A172 (cell line): ENCODE measurements around the gene COMMD9. TPM values are rescaled to one million over a fixed set of nuclear protein-coding genes. Genes with fewer than 3 reads are reported as not detected.

Experiments used
- DNase-seq: peaks from one replicate; pipeline ENCODE4 v3.0.0-alpha.2; 2015; ENCODE audit warnings: low spot score
- total RNA-seq: library from RNA; depleted of rRNA; stranded (reverse); fragments of >200 nt; shearing (Covaris generic); gene quantifications from 2 replicates; pipeline ENCODE4 v1.2.3, GENCODE V29; 2014

Gene COMMD9
- total RNA-seq, 1 experiment from 2014 or later = 121 TPM

DNA sequence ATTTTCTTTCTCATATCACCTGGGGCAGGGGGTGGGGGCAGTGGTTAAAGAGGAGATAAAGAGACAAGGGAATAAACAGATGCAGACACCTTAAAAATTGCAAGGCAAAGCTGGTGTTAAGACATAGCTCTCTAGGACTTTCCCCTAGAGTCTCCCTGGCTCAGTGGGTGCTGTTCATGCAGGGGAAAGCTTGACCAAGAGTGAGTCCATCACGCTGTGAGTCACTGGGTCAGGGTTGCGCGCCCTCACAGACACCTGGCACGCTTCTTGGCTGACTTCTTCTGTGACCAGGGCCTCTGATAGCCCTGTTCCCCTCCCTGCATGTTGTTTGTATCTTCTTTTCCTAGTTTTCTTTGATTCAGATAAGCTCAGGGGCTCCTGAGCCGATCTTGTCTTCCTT lies 31.9 kb downstream of the COMMD9 start:
- peak; percentile 53 for DNase-seq

DNA sequence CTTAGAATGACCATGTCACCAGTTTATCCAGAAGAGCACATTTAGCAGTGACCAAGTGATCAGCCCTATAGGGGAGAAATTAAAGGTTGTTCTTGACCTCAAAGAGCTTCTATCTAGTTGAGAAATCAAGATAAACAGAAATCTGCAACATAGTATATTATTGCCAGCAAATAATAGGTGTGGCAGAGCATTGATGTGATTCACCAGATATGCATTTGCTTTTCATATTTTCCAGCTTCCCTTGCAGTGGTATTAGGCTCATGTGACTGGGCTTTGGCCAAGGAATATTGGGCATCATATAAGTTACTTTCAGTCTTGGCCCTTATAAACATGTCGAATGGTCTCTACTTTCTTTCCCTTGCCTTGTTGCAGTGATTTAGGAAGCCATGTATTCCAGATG lies 34.5 kb downstream of the COMMD9 start:
- peak; percentile 39 for DNase-seq

DNA sequence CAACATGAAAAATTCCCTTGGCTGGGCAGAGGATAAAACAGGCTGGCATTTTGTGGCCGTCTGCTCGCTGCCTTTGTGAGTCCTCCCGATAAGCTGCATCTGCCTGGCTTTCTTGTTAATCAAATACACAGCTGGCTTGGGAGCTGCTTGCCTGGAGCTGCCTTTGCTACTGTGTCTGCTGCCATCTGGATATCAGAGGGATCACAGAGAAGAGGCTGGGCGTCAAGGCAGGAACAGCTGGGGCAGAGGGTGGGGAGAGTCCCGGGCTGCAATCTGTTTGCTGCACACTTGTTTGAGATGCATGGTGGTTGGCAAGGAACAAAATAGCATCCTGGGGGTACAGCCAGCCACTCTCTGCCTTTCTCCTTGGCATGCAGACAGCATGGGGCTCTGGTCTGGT lies 36.0 kb downstream of the COMMD9 start:
- no peak for DNase-seq

- no peak for DNase-seq
Measured at GRCh38 chr11:36251823-36252222, 37.4 kb downstream of the COMMD9 start.

GRCh38 chr11:36249246-36249645 lies 40.0 kb downstream of the COMMD9 start:
- DNase-seq = peak; percentile 48

DNA sequence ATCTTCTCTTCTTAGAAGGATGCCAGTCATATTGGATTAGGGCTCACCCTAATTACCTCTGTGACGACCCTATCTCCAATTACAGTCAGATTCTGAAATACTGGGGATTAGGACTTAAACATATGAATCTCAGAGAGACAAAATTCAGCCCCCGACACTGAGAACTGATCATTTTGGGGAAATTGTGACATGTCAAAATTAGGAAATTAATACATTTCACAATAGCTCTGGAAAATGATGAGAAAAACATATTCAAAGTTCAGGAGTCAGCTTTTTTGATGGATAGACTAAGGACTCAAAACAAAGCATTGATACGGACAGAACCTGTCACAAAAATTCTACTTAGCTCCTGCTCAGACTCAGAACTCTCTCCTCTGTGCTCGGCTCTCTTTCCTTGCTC lies 40.8 kb downstream of the COMMD9 start:
- DNase-seq = no peak

DNA sequence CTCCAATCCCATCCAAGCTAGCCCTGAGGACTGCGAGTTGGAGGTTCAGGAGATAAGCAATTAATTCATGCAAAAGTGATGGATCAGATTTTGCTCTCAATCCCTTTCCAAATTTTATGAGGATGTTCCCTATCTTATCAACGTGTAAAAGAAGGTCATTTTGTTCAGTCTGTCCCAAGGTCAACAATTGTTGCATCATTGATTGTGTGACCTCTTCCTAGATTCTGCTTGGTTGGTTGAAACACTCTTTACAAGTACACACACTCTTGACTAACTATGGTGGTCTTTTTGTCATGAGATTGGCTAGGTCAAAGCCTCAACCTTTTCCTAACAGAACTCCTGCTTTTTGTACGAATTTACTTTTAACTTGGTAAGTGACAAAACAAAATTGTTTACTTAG lies 41.7 kb downstream of the COMMD9 start:
- no peak for DNase-seq

DNA sequence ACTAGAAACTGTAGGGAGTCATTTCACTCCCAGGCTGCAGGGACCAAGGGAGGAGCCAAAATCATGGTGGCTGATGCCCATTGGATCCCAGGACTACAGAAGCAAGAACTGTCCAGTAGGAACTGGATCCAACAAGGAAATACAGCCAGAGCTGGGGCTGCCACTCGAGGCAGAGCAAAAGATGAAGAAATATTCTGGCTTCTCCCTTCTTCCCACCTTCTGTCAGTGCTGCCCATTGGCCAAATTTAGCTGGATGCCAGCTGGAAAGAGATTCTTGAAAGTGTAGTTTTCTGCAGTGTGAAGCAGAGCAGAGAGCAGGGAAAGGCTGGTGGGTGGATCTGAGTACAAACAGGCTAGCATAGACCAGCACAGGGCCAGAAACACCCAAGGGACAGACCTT lies 45.6 kb downstream of the COMMD9 start:
- DNase-seq = no peak

DNA sequence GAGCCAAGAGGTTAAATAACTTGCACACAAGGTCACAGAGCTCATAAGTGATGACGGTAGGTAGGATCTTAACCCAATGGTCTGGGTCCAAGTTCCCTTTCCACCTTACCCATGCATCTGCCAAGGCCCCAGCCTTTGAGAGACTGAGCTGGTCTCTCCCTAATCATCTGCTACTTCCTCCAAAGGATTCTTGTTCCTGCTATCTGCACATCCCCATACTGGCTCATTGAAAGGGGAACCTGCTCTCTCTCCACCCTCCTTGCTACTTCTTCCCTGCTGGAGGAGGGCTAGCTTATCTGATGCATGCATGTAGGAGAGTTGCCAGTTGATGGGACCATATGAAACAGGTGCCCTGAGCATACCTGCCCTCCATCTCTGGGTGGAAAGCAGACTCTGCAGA lies 47.7 kb downstream of the COMMD9 start:
- no peak for DNase-seq

GRCh38 chr11:36240801-36241200 lies 48.4 kb downstream of the COMMD9 start:
- DNase-seq = peak; percentile 31

DNA sequence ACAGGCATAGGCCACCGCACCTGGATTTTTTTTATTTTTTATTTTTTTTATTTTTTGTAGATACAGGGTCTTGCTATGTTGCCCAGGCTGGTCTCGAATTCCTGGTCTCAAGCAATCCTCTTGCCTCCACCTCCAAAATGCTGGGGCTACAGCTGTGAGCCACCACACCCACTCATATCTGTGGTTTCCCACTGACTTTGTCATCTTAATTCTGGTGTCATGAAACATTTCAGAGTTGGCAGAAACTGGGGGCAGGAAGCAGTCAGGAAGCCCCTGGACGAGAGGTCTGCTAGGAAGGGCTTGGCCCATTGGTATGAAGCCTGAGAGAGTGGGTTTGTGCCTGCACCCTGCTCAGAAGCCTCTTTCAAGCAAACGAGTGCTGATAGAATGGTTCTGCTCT lies 49.1 kb downstream of the COMMD9 start:
- DNase-seq = peak; percentile 27

GRCh38 chr11:36239636-36240035 lies 49.6 kb downstream of the COMMD9 start:
- DNase-seq = no peak

DNA sequence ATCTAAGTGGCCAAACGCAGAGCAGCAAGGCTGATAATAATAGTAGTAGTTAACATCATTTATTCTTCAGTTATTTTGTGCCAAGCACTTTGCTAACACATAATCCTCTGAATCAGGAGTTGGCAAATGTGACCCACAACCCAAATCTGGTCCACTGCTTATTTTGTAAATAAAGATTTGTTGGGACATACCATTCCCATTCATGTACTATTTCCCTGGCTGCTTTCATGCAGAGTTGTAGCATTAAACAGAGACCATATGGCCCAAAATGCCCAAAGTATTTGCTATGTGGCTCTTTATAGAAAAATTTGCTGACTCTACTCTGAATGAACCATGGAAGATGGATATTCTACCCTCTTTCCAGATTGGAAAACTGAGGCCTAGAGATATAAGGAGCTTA lies 50.3 kb downstream of the COMMD9 start:
- DNase-seq = no peak

GRCh38 chr11:36238036-36238631 lies 51.1 kb downstream of the COMMD9 start:
- no peak for DNase-seq

DNA sequence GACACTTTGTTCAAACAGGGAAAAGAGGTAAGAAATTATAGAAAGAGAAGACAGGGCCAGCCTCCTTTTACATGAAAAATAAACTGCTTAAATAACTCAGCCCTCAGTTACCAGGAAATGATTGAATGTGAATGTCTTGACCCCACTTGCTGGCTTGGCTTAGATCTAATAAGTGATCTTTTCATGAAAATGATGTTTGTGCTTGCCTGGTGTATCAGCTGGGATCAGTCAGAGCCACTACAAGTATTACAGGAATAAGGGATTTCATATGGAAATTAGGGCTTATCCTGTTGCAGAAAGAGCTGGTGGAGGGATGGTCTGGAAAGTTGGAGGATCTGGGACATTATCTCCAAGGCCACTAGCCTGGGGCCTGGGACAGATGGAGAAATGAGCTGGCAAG lies 51.8 kb downstream of the COMMD9 start:
- DNase-seq = no peak

DNA sequence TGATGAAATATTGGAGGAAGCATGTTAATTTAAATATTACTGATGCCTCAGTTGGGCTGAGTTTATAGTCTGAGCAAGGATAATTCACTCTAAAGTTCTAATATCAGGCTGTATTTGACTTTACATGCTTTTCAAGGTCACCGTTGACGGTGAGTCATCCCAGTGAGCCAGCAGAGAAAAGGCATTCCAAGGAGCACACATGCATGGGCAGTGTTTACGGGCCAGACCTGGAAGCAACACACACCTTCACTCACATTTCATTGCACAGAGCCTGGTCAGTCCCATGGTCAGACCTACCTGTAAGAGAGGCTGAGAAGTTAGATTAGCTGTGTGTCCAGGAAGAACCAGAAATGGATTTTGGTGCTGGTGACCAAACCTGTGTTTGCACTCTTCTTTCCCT lies 53.5 kb downstream of the COMMD9 start:
- DNase-seq = peak; percentile 14

DNA sequence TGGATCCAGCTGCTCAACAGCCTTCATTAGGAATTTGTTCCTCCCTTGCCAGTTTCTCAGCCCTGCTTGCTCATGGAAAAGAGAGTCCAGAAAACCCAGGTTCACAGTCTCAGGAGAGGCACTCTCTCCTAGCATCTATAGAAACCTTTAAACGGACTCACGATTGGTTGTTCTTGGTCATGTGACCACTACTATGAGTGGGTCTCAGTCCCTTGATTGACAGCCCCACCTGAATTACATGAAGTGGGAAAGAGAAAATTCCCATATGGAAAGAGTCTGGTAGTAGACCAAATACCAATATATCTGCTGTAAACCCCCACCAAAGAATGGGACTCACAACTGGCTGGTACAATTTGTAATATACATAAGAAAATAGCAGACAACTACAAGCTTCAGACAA lies 54.4 kb downstream of the COMMD9 start:
- DNase-seq = no peak

DNA sequence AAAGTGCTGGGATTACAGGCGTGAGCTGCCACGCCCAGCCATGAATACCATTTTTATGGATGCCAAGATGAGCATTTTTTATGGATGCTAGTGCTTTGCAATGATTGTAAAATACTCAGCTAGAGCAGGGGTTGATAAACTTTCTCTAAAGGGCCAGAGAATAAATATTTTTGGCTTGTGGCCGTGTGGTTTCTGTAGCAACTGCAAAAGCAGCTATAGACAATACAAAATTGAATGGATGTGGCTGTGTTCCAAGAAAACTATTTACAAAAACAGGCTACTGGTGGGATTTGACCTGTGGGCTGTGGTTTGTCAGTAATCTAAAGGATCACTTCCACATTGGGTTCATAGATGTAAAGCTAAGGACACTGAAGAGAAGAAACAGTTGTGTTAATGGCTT lies 56.0 kb downstream of the COMMD9 start:
- no peak for DNase-seq

DNA sequence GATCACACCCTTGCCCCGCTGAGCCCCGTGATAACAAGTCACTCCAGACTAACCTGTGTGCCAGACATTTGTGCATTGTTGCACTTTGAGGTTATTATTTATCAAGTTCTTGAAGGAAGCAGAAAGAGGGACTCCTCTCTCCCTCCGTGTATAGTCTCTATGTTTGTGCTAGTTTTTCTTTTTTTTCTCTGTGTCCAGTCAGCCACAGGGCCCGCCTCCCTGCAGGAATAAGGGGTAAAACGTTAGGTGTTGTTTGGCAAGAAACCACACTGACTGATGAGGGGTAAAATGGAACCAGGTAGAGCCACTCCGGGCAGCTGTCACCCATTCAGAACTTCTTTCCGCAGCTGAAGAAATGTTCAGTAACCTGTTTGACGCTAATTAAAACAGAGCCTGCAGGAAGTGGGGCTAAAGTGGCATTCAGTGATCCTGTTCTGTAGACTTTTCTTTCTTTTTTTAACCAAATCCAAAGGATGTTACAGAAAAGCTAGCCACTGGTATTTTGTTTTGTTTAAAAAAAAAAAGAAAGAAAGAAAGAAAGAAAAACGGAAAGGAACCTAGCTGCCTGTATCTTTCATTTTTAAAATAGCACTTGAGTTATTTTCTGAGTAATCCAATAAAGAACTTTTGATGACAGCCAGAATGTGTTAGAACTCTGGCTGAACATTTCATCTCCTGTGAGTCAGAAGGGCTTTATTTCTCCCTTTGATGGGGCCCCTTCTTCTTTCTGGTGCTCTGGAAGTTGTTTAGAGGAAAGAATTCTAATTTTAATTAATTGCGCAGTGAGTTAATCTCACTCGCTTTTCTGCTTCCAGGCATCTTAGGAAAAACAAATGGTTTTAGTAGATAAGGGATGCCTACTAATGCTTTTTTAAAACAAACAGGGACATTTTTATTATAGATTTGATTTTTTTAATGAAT lies 58.2 kb downstream of the COMMD9 start:
- peak; percentile 83 for DNase-seq

DNA sequence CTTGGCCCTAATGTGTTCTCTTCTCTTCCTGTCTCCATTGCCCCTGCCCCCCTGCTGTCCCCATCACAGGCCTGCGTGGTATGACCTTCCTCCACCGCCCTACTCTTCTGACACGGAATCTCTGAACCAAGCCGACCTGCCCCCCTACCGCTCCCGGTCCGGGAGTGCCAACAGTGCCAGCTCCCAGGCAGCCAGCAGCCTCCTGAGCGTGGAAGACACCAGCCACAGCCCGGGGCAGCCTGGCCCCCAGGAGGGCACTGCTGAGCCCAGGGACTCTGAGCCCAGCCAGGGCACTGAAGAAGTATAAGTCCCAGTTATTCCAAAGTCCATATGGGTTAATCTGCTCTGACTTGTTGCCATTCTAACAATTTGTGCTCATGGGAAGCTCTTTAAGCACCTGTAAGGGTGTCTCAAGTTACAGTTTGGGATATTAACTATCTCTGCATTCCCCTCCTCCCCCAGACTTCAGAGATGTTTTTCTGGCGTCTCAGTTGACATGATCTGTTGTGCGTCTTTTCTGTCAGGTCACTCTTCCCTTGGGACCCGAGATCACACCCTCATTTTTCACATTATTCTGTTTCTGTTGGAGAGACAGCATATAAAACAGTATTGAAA lies 60.0 kb downstream of the COMMD9 start:
- DNase-seq = no peak

DNA sequence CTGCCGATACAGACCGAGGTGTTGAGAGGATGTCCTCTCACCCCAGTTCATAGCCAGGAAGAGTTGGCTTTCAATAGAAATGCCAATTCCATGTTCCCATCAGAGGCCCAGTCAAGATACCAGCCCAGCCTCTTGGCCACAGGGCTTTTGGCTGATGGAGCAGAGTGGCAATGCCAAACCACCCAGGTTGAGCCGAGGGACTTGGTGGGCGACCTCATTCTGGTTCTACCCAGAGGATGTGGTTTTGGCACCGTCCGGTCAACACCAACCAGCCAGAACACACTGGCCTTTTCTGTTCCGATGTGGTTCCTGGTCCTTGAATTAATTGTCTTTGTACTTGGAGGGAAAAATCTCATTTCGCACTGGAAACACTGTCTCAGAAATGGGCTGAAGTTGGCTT lies 60.5 kb downstream of the COMMD9 start:
- DNase-seq = peak; percentile 12

GRCh38 chr11:36227044-36227443 lies 62.2 kb downstream of the COMMD9 start:
- no peak for DNase-seq
